GM23248 (cell line): Measurements from ENCODE around the gene SYT15. TPM values are rescaled to one million over a fixed set of nuclear protein-coding genes. Genes with fewer than 3 reads are reported as not detected.

ENCODE experiments used
- DNase-seq: peaks from one replicate; pipeline ENCODE4 v3.0.0-alpha.2; 2015
- H2AFZ ChIP-seq: fragments of 200-600 bp; sonication (generic); 2 replicates; pipeline ENCODE4 v1.6.1; 2016; ENCODE audit warnings: antibody characterized with exemption
- H3F3A ChIP-seq: fragments of 200-600 bp; sonication (generic); 2 replicates; pipeline ENCODE4 v1.6.1; 2016; ENCODE audit warnings: mild to moderate bottlenecking, antibody characterized with exemption, mixed run types; ENCODE audit not compliant: insufficient read depth
- H3K27ac ChIP-seq: fragments of 200-600 bp; sonication (generic); 2 replicates; pipeline ENCODE4 v1.5.1; 2016; ENCODE audit warnings: mild to moderate bottlenecking
- H3K27me3 ChIP-seq: fragments of 200-600 bp; sonication (generic); replicated peaks from 2 replicates; pipeline ENCODE4 v1.6.1; 2016; ENCODE audit warnings: mild to moderate bottlenecking; ENCODE audit not compliant: insufficient read depth
- H3K36me3 ChIP-seq: fragments of 200-600 bp; sonication (generic); 2 replicates; pipeline ENCODE4 v1.6.1; 2016; ENCODE audit warnings: low read depth, mild to moderate bottlenecking
- H3K4me1 ChIP-seq: fragments of 200-600 bp; sonication (generic); 2 replicates; pipeline ENCODE4 v1.6.1; 2016; ENCODE audit warnings: mild to moderate bottlenecking; ENCODE audit not compliant: insufficient read depth
- H3K4me2 ChIP-seq: fragments of 200-600 bp; sonication (generic); one replicate; pipeline ENCODE4 v1.6.1; 2016; ENCODE audit warnings: mild to moderate bottlenecking; ENCODE audit not compliant: unreplicated experiment
- H3K4me3 ChIP-seq: fragments of 200-600 bp; sonication (generic); 2 replicates; pipeline ENCODE4 v1.5.1; 2016; ENCODE audit warnings: mild to moderate bottlenecking
- H3K79me2 ChIP-seq: fragments of 200-600 bp; sonication (generic); 2 replicates; pipeline ENCODE4 v1.6.1; 2016; ENCODE audit warnings: mild to moderate bottlenecking; ENCODE audit not compliant: insufficient read depth
- H3K9ac ChIP-seq: fragments of 200-600 bp; sonication (generic); 2 replicates; pipeline ENCODE4 v1.6.1; 2016; ENCODE audit warnings: mild to moderate bottlenecking
- H3K9me2 ChIP-seq: fragments of 200-600 bp; sonication (generic); 2 replicates; pipeline ENCODE4 v1.6.1; 2016; ENCODE audit warnings: mixed run types, mild to moderate bottlenecking, moderate library complexity; ENCODE audit not compliant: insufficient read depth
- H3K9me3 ChIP-seq: fragments of 200-600 bp; sonication (generic); one replicate; pipeline ENCODE4 v1.6.1; 2017; ENCODE audit warnings: low read depth
- H4K20me1 ChIP-seq: fragments of 200-600 bp; sonication (generic); 2 replicates; pipeline ENCODE4 v1.6.0; 2016; ENCODE audit not compliant: insufficient read depth
- EZH2 ChIP-seq: fragments of 200-600 bp; sonication (generic); IDR thresholded peaks from 2 replicates; pipeline ENCODE4 v1.6.1; 2018; ENCODE audit warnings: antibody characterized with exemption, mild to moderate bottlenecking; ENCODE audit not compliant: insufficient read depth, poor library complexity, severe bottlenecking
- EZH2phosphoT487 ChIP-seq: fragments of 200-600 bp; sonication (generic); IDR thresholded peaks from 2 replicates; pipeline ENCODE4 v1.6.1; 2018; ENCODE audit warnings: antibody characterized with exemption, moderate library complexity, mild to moderate bottlenecking, low read depth; ENCODE audit not compliant: insufficient read depth
- WGBS, 2 experiments: methylation state at CpG; one replicate each; pipeline ENCODE4 v1.1.6; 2015 to 2017; ENCODE audit warnings: low lambda C conversion rate in 2 of 2, low coverage in 1 of 2; ENCODE audit errors: missing lambda C conversion rate in 2 of 2; 5-methylcytosine and 5-hydroxymethylcytosine counted together
- in situ Hi-C: fragments of 300-500 bp; cut with MboI; formaldehyde crosslinking; loops from 2 replicates; pipeline ENCODE4 v1.15.0; 2020
- polyA plus RNA-seq: library from polyadenylated mRNA; unstranded; fragments of >200 nt; fragmentation: Nextera tagmentation; extraction: Ambion mirVana; gene quantifications from 2 replicates; pipeline ENCODE4 v1.2.1, GENCODE V29; 2016
- total RNA-seq: library from RNA; depleted of rRNA; stranded (reverse); fragments of >200 nt; shearing (Covaris generic); gene quantifications from 2 replicates; pipeline ENCODE4 v1.2.3, GENCODE V29; 2014

Gene SYT15
- total and polyA plus RNA-seq, 2 experiments from 2014 or later = 1.2 to 2.3 TPM

GRCh38 chr10:46555366-46555712, 23.6 kb upstream of the SYT15 start:
- in situ Hi-C loops = no loop called here
- no peaks in the 10 kb centered on the region for H3F3A ChIP-seq
- H3K4me1 ChIP-seq = no peaks in the 10 kb centered on the region
- H3K36me3 ChIP-seq = no peaks in the 10 kb centered on the region
- TF ChIP-seq EZH2 = no peak
- TF ChIP-seq EZH2phosphoT487 = no peak
- H2AFZ ChIP-seq = no peak overlapping the region
- WGBS, 2 experiments = 59 to 60% methylated on average over 4 of the region's 4 CpGs
- H3K27me3 ChIP-seq = peaks cover 78% of the 10 kb centered on the region
- H3K9ac ChIP-seq = no peak overlapping the region
- no peaks in the 10 kb centered on the region for H3K9me3 ChIP-seq
- no peaks in the 10 kb centered on the region for H3K79me2 ChIP-seq
- no peak overlapping the region for H3K4me2 ChIP-seq
- no peaks in the 10 kb centered on the region for H4K20me1 ChIP-seq
- no peak for DNase-seq
- no peaks in the 10 kb centered on the region for H3K9me2 ChIP-seq
- no peak overlapping the region for H3K27ac ChIP-seq
- H3K4me3 ChIP-seq = no peak overlapping the region

DNA sequence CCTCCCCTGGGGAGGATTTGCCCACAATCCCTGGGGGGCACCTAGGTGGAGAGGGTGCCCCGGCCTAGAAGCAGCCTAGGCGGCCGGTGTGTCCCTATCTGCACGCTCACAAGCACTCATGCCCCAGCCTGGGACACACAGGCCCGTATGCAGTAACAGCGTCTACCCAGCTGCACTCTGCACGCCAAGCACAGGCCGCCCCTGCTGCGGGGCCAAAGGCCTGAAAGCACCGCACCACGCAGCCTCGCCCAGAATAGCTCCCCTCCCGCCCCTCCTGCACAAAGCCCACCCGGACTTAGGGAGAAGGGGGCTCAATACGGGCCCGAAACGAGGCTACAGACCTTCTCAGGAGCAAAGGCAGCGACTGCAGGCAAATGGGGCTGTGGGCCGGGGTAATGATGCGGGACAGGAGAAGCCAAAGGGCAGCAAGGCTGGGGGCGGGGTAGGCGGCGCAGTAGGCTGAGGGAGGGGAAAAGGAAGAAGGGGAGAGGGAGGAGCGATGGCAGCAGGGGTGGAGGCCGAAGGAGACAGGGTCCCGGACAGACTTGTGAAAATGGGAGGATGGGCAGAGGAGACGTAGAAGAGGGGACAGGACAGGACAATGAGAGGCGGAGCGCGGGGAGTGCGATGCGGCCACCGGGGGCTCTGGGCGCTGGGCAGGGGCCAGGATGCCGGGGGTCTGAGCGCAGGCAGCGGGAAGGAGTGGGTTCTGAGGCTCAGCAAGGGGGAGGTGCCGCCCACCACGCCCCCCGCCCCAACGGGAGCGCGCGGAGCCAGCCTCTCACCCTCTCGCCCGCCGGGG, 23.0 kb upstream of the SYT15 start:
- H3K27me3 ChIP-seq = peaks cover 84% of the 10 kb centered on the region
- H3K4me1 ChIP-seq = no peaks in the 10 kb centered on the region
- no peaks in the 10 kb centered on the region for H3K9me2 ChIP-seq
- no peak for DNase-seq
- H3K79me2 ChIP-seq = no peaks in the 10 kb centered on the region
- H3K4me2 ChIP-seq = no peak overlapping the region
- H3K4me3 ChIP-seq = no peak overlapping the region
- H3K9me3 ChIP-seq = no peaks in the 10 kb centered on the region
- no peaks in the 10 kb centered on the region for H3F3A ChIP-seq
- H4K20me1 ChIP-seq = no peaks in the 10 kb centered on the region
- no peaks in the 10 kb centered on the region for H3K36me3 ChIP-seq
- TF ChIP-seq EZH2 (peak; percentile 80), EZH2phosphoT487 (no peak)
- no peak overlapping the region for H2AFZ ChIP-seq
- in situ Hi-C loops = no loop called here
- WGBS, 2 experiments = 37 to 39% methylated on average over 38 to 47 of the region's 47 CpGs
- H3K9ac ChIP-seq = no peak overlapping the region
- no peak overlapping the region for H3K27ac ChIP-seq

GRCh38 chr10:46556515-46557318, 22.2 kb upstream of the SYT15 start, which contains the start of gene GPRIN2:
Gene GPRIN2 (minus strand): TSS chr10:46556658. CDS start chr10:46550736, 5,922 bp downstream.
- Histone ChIP-seq H3K27me3 (peaks cover 85% of the 10 kb centered on the region), H3K4me2 (no peak within 1 kb of the TSS), H3K4me1 (no peaks in the 10 kb centered on the region), H3K9ac (no peak within 1 kb of the TSS), H4K20me1 (no peaks in the 10 kb centered on the region), H2AFZ (no peak within 1 kb of the TSS), H3K36me3 (no peaks in the 10 kb centered on the region), H3K79me2 (no peaks in the 10 kb centered on the region), H3K4me3 (no peak within 1 kb of the TSS), H3K9me3 (no peaks in the 10 kb centered on the region), H3K9me2 (no peaks in the 10 kb centered on the region), H3F3A (no peaks in the 10 kb centered on the region), H3K27ac (no peak within 1 kb of the TSS)
- TF ChIP-seq EZH2 (no peak), EZH2phosphoT487 (no peak)
- DNase-seq = no peak
- in situ Hi-C loops = no loop called here
- WGBS, 2 experiments = 8 to 10% methylated on average over 33 to 74 of the region's 74 CpGs

- no peaks in the 10 kb centered on the region for H3F3A ChIP-seq
- no peak overlapping the region for H3K9ac ChIP-seq
- no peak overlapping the region for H3K4me3 ChIP-seq
- no peaks in the 10 kb centered on the region for H3K4me1 ChIP-seq
- in situ Hi-C loops = no loop called here
- H4K20me1 ChIP-seq = no peaks in the 10 kb centered on the region
- no peak overlapping the region for H3K4me2 ChIP-seq
- peaks cover 77% of the 10 kb centered on the region for H3K27me3 ChIP-seq
- no peaks in the 10 kb centered on the region for H3K9me2 ChIP-seq
- no peak for TF ChIP-seq EZH2phosphoT487
- TF ChIP-seq EZH2 = no peak
- DNase-seq = no peak
- WGBS, 2 experiments = 83 to 84% methylated on average over 33 of the region's 33 CpGs
- no peaks in the 10 kb centered on the region for H3K79me2 ChIP-seq
- H3K27ac ChIP-seq = no peak overlapping the region
- H3K36me3 ChIP-seq = no peaks in the 10 kb centered on the region
- H3K9me3 ChIP-seq = no peaks in the 10 kb centered on the region
- H2AFZ ChIP-seq = no peak overlapping the region
Observed at GRCh38 chr10:46557319-46558121, 21.4 kb upstream of the SYT15 start.
